Measurements from ENCODE around the gene TPTE.
"Not testable (repeated sequence)": the region's sequence is repeated elsewhere in the genome, so short reads cannot be mapped to it uniquely, and the experiment has no call there.

- not testable (repeated sequence) for TF ChIP-seq CTCF (IDR thresholded peaks at IDR 0.05 in 2 of 3, conservative IDR thresholded peaks at IDR 0.05 in 1 of 3; ENCODE audit: borderline replicate concordance in 1 of 3, insufficient read depth in 1 of 3, low read depth in 2 of 3, low read length in 2 of 3); POLR2A (IDR thresholded peaks at IDR 0.05; ENCODE audit: borderline replicate concordance, extremely low read depth, insufficient read depth, insufficient read length); POLR2AphosphoS5 (IDR thresholded peaks at IDR 0.05; ENCODE audit: low read depth, low read length)
Measured at GRCh38 chr21:10574531-10575310, 53.3 kb downstream of the TPTE start.
